ENCODE data around the gene ZNF225.
A peak's percentile ranks its signal among the peaks of the same experiment; 100 is the strongest.
"Not testable (repeated sequence)": the region's sequence is repeated elsewhere in the genome, so short reads cannot be mapped to it uniquely, and the experiment has no call there.

The ZNF225 gene

DNA sequence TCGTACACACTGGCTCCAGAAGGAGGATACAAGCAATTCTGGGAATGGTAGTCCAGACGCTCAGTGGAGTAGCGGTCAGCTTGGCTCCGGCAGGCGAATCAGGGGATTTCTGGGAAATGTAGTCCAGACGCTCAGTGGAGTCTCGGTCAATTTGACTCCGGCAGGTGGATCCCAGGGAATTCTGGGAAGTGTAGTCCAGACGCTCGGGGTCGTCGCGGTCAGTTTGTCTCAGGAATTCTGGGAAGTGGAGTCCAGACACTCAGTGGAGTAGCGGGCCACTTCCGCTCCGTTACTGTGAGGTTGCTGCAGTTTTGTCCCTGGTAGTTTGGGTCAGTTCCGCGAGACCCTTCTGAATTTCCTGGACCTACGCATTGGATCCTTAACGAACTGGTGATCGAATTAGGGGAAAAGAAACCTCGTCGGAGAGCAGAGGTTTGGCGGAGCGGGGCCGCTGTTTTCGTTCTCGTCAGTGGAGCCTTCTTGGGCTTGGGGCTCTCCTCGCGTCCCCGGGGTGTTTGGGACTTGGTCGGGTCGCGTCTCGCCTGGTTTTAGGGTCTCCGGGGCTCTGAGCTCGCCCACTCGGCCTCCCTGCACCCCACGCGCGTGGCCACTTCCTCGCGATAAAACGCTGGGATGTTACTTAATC, at the start of gene ZNF225:
TSS of gene ZNF225 (plus strand) at position 262 of the 646 bp plus-strand sequence. CDS start 2,429 bp downstream, outside the sequence.
- DNase-seq, result peak; percentile 99

DNA sequence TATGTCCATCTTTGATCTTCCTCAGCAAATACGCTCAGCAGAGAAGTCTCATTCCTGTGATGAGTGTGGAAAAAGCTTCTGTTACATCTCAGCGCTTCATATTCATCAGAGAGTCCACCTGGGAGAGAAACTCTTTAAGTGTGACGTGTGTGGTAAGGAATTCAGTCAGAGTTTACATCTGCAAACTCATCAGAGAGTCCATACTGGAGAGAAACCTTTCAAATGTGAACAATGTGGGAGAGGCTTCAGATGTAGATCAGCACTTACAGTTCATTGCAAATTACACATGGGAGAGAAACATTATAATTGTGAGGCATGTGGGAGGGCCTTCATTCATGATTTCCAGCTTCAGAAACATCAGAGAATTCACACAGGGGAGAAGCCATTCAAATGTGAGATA, 46.9 kb upstream of the ZNF225 start:
- no peak for DNase-seq

- no peak for DNase-seq
Measured at GRCh38 chr19:44069415-44069814, 43.8 kb upstream of the ZNF225 start.

- DNase-seq, result peak; percentile 94
Measured at GRCh38 chr19:44071824-44072542, 41.2 kb upstream of the ZNF225 start, which contains the start of gene ZNF284. Gene ZNF284, plus strand, starts transcription at chr19:44072159. Its CDS starts 4,231 bp downstream, at chr19:44076390.

DNA sequence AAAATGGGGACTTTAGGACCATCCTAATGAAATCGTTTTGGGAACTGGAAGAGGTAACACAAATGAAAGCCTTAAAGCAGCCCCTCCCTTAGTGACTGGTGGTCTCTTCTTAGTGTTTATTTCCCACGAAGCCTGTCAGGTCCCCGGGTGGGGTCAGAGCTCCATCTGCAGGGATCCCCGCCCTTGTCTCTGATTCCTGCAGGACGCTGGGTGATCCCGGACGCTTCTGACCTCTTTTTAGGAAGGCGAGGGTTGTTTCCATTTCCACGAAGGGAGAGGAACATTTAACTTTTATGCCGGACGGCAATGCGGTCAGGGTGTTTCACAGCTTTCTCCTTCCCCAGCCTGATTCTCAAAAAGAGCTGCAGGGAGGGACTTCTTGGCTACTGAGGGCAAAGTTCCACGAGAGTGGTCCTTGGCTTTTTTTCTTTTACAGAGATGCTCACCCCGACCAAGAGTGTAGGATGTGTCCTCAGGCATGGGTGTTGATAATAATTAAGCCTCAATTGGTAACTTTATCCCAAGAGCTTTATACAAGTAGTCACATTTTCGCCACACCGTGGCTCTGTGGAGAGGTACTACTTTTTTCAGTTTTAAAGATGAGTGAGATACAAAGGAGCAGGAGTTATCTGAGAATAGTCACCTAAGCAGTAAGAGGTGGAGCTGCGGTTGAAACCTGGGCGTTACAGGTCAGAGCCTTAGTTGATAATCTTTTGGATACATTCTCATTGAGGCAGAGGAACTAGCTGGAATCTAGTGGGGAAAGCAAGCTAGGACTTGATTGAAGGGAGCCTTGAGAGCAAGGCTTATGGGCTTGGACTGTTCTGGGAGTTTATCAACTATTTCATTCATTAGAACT, 40.4 kb upstream of the ZNF225 start:
- DNase-seq, result peak; percentile 37

GRCh38 chr19:44076325-44076724, 36.9 kb upstream of the ZNF225 start:
- DNase-seq, result no peak

DNA sequence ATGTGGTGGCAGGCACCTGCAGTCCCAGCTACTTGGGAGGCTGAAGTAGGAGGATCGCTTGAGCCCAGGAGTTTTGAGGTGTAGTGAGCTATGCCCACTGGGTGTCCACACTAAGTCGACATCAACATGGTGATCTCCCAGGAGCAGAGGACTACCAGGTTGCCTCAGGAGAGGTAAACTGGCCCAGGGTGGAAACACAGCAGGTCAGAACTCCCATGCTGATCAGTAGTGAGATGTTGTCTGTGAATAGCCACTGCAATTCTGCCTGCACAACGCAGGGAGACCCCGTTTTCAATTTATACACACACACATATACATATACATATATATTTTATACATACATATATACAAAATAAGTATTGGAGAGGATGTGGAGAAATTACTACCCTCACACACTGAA, 21.1 kb upstream of the ZNF225 start:
- DNase-seq, result no peak

DNA sequence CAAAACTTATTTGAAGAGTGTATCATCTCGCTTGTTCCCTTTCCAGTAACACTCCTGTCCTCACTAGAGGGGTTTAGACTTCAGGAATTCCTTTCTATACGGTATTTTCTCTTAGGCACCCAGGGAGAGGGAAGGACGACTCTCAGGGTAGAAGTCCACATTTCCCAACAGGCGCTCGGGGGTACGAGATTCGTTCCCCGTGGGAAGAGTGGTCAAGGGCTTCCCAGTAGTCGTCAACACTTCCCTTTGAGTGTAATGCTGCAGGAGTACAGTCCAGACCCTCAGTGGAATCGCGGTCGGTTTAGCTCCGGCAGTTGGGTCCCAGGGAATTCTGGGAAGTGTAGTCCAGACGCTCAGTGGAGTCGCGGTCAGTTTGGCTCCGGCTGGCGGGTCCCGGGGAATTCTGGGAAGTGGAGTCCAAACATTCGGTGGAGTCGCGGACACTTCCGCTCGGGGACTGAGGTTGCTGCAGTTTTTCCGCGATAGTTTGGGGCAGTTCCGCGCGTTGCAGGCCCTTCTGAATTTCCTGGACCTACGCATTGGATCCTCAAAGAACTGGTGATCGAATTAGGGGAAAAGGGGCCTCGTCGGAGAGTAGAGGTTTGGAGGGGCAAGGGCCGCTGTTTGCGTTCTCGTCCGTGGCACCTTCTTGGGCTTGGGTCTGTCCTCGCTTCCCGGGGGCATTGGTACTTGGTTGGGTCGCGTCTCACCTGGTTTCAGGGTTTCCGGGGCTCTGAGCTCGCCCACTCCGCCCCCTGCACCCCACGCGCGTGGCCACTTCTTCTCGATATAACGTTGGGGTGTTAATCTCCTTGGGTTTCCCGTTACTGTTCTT, 19.1 kb upstream of the ZNF225 start, which contains the start of gene ZNF224:
TSS of gene ZNF224 (plus strand) at position 431 of the 835 bp plus-strand sequence. CDS start 3,513 bp downstream, outside the sequence.
- DNase-seq, result peak; percentile 96

DNA sequence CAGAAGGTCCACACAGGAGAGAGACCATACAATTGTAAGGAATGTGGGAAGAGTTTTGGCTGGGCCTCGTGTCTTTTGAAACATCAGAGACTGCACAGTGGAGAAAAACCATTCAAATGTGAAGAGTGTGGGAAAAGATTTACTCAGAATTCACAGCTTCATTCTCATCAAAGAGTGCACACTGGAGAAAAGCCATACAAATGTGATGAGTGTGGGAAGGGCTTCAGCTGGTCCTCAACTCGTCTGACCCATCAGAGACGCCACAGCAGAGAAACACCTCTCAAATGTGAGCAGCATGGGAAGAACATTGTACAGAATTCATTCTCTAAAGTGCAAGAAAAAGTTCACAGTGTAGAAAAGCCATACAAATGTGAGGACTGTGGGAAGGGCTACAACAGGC, 5.4 kb upstream of the ZNF225 start:
- DNase-seq, result no peak

DNA sequence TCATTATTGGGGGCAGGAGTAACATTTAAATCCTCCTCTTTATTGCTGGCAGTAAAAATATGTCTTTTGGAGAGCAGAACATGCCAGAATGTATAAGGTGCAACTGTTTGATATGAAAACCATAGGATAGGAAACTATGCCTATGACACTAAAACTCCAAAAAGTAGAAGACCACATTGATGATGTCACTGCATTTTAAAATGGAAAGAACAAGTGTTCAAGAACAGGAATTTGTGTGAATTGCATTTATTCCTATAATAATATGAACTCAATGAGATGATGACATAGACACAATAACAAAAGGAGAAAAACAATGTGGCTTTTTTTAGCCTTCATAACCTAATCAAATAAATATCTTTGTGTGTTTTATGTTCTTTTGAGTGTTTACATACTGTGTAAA, 3.7 kb upstream of the ZNF225 start:
- DNase-seq, result no peak

DNA sequence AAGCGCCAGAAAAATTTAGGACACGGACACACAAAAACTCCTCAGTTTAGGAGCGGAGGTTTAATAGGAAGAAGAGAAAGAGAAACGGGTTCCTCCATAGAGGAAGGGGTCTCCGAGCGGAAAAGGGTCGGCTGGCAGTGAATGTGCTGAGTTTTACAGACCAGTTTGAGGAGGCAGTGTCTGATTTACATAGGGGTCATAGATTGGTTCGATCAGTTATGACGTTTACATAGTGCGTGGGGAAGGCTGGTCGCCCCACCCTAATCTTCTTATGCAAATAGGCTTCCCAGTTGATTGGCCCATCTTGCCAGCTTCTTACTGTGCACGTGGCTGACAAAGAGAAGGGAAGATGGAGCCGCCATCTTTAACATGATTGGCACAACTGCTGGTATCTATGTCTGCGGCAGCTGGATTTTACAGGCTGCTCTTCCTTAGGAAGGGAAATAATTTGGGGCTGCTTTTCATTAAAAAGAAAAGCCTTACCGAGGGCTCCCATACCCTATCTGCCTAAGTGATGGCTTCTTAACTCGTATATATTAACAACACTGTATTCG, 1.2 kb upstream of the ZNF225 start:
- peak; percentile 99 for DNase-seq

DNA sequence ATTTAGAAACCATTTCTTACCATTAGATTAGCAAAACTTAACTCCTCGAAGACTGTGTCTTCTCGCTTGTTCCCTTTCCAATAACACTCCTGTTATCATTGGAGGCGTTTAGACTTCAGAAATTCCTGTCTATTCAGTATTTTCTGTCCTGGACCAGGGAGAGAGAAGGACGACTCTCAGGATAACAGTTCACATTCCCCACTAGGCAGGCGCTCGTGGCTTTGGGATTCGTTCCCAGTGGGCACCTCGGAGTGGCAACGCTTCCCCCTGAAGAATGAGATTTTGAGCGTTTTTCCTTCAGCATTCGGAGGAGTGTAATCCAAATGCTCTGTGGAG, 429 bp upstream of the ZNF225 start:
- no peak for DNase-seq

GRCh38 chr19:44113784-44114390, 688 bp downstream of the ZNF225 start:
- DNase-seq, result peak; percentile 24

- not testable (repeated sequence) for DNase-seq
Measured at GRCh38 chr19:44121162-44121561, 8.0 kb downstream of the ZNF225 start.

GRCh38 chr19:44131955-44132354, 18.8 kb downstream of the ZNF225 start:
- no peak for DNase-seq

DNA sequence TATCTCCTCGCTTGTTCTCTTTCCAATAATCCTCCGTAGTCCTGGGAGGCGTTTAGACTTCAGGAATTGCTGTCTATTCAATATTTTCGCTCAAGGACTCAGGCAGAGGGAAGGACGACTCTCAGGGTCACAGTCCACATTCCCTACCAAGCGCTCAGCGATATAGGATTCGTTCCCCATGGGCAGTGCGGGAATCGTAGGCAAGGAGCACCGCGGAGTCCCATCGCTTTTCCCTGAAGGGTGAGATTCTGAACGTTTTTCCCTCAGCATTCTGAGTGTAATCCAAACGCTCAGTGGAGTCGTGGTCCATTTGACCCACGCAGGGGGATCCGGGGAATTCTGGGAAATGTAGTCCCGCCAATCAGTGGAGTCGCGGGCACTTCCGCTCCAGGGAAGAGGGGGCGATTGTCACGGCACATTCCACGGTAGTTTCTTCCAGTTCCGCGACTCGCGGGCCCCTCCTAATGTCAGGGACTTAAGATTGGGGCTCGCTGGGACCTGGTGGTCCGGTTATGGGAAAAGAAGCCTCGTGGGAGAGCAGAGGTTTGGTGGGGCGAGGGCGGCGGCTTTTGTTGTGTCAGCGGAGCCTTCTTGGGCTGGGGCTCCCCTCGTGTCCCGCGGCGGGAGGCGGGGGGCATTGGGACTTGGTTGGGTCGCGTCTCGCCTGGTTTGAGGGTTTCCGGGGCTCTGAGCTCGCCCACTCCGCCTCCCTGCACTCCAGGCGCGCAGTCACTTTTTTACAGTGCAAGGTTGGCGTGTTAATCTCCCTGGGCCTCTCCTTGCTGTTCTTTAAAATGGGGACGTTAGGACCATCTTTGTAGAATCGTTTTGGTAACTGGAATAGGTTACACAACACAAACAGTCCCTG, 28.2 kb downstream of the ZNF225 start, which contains the start of gene ZNF234:
TSS of gene ZNF234 (plus strand) at position 364 of the 868 bp plus-strand sequence. CDS start 3,079 bp downstream, outside the sequence.
- DNase-seq, result peak; percentile 86

DNA sequence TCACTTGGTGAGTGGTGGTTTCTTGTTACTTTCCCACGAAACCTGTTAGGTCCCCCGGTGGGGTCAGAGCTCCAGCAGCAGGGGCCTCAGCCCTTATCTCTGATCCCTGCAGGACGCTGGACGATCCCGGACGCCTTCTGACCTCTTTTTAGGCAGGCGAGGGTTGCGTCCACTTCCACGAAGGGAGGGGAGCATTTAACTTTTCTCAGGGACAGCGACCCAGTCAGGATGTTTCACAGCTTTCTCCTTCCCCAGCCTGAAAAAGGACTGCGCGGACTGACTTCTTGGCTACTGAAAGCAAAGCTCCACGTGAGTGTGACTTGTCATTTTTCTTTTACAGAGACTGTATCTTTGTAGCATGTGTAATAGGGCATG, 28.8 kb downstream of the ZNF225 start:
- DNase-seq, result peak; percentile 46

GRCh38 chr19:44149776-44150175, 36.6 kb downstream of the ZNF225 start:
- DNase-seq, result no peak

- no peak for DNase-seq
Measured at GRCh38 chr19:44151491-44151890, 38.3 kb downstream of the ZNF225 start.

- DNase-seq, result no peak
Measured at GRCh38 chr19:44156475-44156874, 43.3 kb downstream of the ZNF225 start.

- no peak for DNase-seq
Measured at GRCh38 chr19:44163789-44164188, 50.6 kb downstream of the ZNF225 start.

Data from DMS53 (cell line).